ENCODE data around the gene WRNIP1. TPM values are rescaled to one million over a fixed set of nuclear protein-coding genes. Genes with fewer than 3 reads are reported as not detected.

Gene WRNIP1
- total and polyA plus RNA-seq, 10 of the 15 experiments (the other 5 are each of a cell fraction or from before 2014, with no cell fraction given) = 9.3 to 30.5 (median 24.3) TPM

- POLR2A ChIA-PET = no interaction called here
- no peak for FAIRE-seq
Measured at GRCh38 chr6:2756687-2757224, 8.4 kb upstream of the WRNIP1 start.

GRCh38 chr6:2758980-2759379, 6.2 kb upstream of the WRNIP1 start:
- Histone ChIP-seq H3K27me3 (replicated peaks in 1 of 2; ENCODE audit: control insufficient read depth in 2 of 2, insufficient read depth in 2 of 2, low read length in 1 of 2) (peaks cover 0 to 3% of the 10 kb centered on the region in 2 experiments; a peak in 2 of 4 replicates), H3K36me3 (ENCODE audit: control insufficient read depth in 2 of 2, insufficient read depth in 2 of 2, low read length in 1 of 2) (no peaks in the 10 kb centered on the region), H3K27ac (ENCODE audit: control insufficient read depth, insufficient read depth) (no peak overlapping the region), H3K4me3 (no peak overlapping the region), H3K4me1 (ENCODE audit: control insufficient read depth, insufficient read depth, low read length) (no peaks in the 10 kb centered on the region), H3K9ac (ENCODE audit: control insufficient read depth, insufficient read depth, low read length) (no peak overlapping the region), H4K20me1 (ENCODE audit: control insufficient read depth, insufficient read depth) (no peaks in the 10 kb centered on the region), H2AFZ (ENCODE audit: control insufficient read depth, low read depth, low read length) (no peak overlapping the region), H3K79me2 (ENCODE audit: control insufficient read depth, insufficient read depth, low read length) (no peaks in the 10 kb centered on the region), H3K4me2 (ENCODE audit: control insufficient read depth, insufficient read depth) (no peak overlapping the region), H3K9me3 (replicated peaks; ENCODE audit: control insufficient read depth, insufficient read depth, low read length) (no peaks in the 10 kb centered on the region; the same call in 2 of the 3 replicates)
- ChIA-PET SMC1A (ENCODE audit: uncharacterized antibody, unreplicated experiment) (interaction anchor here (0.6 to 4.0 kb wide), 5 partner anchors 9 to 183 kb away, joined by 3 to 20 read pairs (median 9); partner anchors contain the start of gene MYLK4), POLR2A (no interaction called here), RAD21 (ENCODE audit: unreplicated experiment) (no interaction called here), CTCF (interaction anchor here (2.4 to 3.2 kb wide), 3 partner anchors 9 to 21 kb away, joined by 8 to 21 read pairs (median 18); partner anchors contain the start of gene MYLK4)
- no peak for ATAC-seq
- intact Hi-C loops (cut with micrococcal nuclease; ENCODE audit: unreplicated experiment) = no loop called here
- no TSS peak for BruUV-seq (replicated peaks)
- in situ Hi-C loops (cut with MboI) = loop anchor here (10.0 kb wide), 1 partner anchor 1164 kb away; no protein-coding TSS in a partner anchor
- no peak for DNase-seq (ENCODE audit: low read depth, low spot score)
- 30% methylated on average over 3 of the region's 3 CpGs for WGBS (ENCODE audit: insufficient coverage, insufficient replicate concordance, low lambda C conversion rate, missing lambda C conversion rate)
- no peak for FAIRE-seq
- TF ChIP-seq ZNF592 (IDR thresholded peaks at IDR 0.05) (no peak), ZNF24 (IDR thresholded peaks at IDR 0.05) (no peak), CREM (IDR thresholded peaks at IDR 0.05; ENCODE audit: low read depth) (no peak), LARP7 (IDR thresholded peaks at IDR 0.05) (no peak), PBX3 (IDR thresholded peaks at IDR 0.05; ENCODE audit: insufficient replicate concordance, low read depth, low read length) (no peak), SIN3A (IDR thresholded peaks at IDR 0.05; ENCODE audit: low read depth, low read length) (no peak)

More at GRCh38 chr6:2756687-2757224, 8.4 kb upstream of the WRNIP1 start:
- no peak overlapping the region for H3K9ac ChIP-seq (ENCODE audit: control insufficient read depth, insufficient read depth, low read length)
- DNase-seq (ENCODE audit: low read depth, low spot score) (no peak), ATAC-seq (no peak)
- H3K4me3 ChIP-seq = no peak overlapping the region
- H3K27ac ChIP-seq (ENCODE audit: control insufficient read depth, insufficient read depth) = no peak overlapping the region
- SMC1A ChIA-PET (ENCODE audit: uncharacterized antibody, unreplicated experiment) = interaction anchor here (0.9 to 4.0 kb wide), 5 partner anchors 12 to 160 kb away, joined by 3 to 20 read pairs (median 5); no protein-coding TSS in a partner anchor
- no peaks in the 10 kb centered on the region for H3K9me3 ChIP-seq (replicated peaks; ENCODE audit: control insufficient read depth, insufficient read depth, low read length)
- H3K27me3 ChIP-seq (replicated peaks in 1 of 2; ENCODE audit: control insufficient read depth in 2 of 2, insufficient read depth in 2 of 2, low read length in 1 of 2) = peaks cover 0 to 8% of the 10 kb centered on the region in 2 experiments; a peak in 2 of 4 replicates
- CTCF ChIA-PET = interaction anchor here (0.6 to 3.2 kb wide), 4 partner anchors 11 to 602 kb away, joined by 3 to 18 read pairs (median 5); no protein-coding TSS in a partner anchor
- BruUV-seq (replicated peaks) = no TSS peak
- no peak for TF ChIP-seq SP1 (IDR thresholded peaks at IDR 0.05; ENCODE audit: low read depth, low read length)
- TF ChIP-seq SIN3A (IDR thresholded peaks at IDR 0.05; ENCODE audit: low read depth, low read length) = no peak
- TF ChIP-seq MYB (IDR thresholded peaks at IDR 0.05; ENCODE audit: borderline replicate concordance, low read depth, low read length) = no peak
- TF ChIP-seq RFX5 (IDR thresholded peaks at IDR 0.05; ENCODE audit: low read depth, low read length) = no peak
- no peak for TF ChIP-seq SRF (IDR thresholded peaks at IDR 0.05; ENCODE audit: low read depth in 2 of 2, low read length in 2 of 2)
- TF ChIP-seq PAX8 (IDR thresholded peaks at IDR 0.05) = no peak
- no peak for TF ChIP-seq CBX3 (IDR thresholded peaks at IDR 0.05; ENCODE audit: borderline replicate concordance, low read depth)
- no peak for TF ChIP-seq NFIC (IDR thresholded peaks at IDR 0.05; ENCODE audit: low read depth, low read length)
- TF ChIP-seq ATF3 (IDR thresholded peaks at IDR 0.05; ENCODE audit: borderline replicate concordance, extremely low read depth, low read depth, low read length) = no peak
- WGBS (ENCODE audit: insufficient coverage, insufficient replicate concordance, low lambda C conversion rate, missing lambda C conversion rate) = 41% methylated on average over 3 of the region's 3 CpGs
- no peak overlapping the region for H3K4me2 ChIP-seq (ENCODE audit: control insufficient read depth, insufficient read depth)
- no peak overlapping the region for H2AFZ ChIP-seq (ENCODE audit: control insufficient read depth, low read depth, low read length)
- no peaks in the 10 kb centered on the region for H4K20me1 ChIP-seq (ENCODE audit: control insufficient read depth, insufficient read depth)
- intact Hi-C loops (cut with micrococcal nuclease; ENCODE audit: unreplicated experiment) = no loop called here
- RAD21 ChIA-PET (ENCODE audit: unreplicated experiment) = interaction anchor here (1.2 kb wide), 1 partner anchor 122 kb away, joined by 3 read pairs; no protein-coding TSS in a partner anchor
- no peaks in the 10 kb centered on the region for H3K79me2 ChIP-seq (ENCODE audit: control insufficient read depth, insufficient read depth, low read length)
- H3K4me1 ChIP-seq (ENCODE audit: control insufficient read depth, insufficient read depth, low read length) = no peaks in the 10 kb centered on the region
- in situ Hi-C loops (cut with MboI) = loop anchor here (10.0 kb wide), 1 partner anchor 1162 kb away; no protein-coding TSS in a partner anchor
- H3K36me3 ChIP-seq (ENCODE audit: control insufficient read depth in 2 of 2, insufficient read depth in 2 of 2, low read length in 1 of 2) = no peaks in the 10 kb centered on the region

Data from GM12878 (cell line).